ENCODE data around the gene MCCC2. TPM values are rescaled to one million over a fixed set of nuclear protein-coding genes. Genes with fewer than 3 reads are reported as not detected.

The MCCC2 gene
- total and polyA plus RNA-seq, 2 of the 8 experiments (the other 6 are each of a cell fraction or from before 2014, with no cell fraction given), result 71.7 to 86.6 TPM

DNA sequence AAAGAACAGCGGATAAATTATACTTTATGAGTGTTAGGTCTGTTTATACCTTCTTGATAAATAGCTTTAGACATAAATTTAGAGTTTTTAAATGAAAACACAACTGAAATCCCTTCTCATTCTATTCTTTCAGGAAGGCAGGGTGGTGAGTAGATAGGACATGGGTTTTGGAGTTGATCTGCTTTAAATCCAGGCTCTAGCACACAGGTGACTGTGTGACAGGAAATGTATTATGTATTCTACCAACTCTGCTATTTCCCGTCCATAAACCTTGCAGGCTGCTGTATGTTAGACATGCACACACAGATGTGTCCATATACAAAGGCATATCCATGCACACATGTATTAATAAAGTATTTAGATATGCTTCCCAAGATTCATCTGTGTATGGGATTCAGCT is 112.6 kb downstream of the MCCC2 start:
- Histone ChIP-seq H4K20me1 (replicated peaks in 1 of 2; ENCODE audit: control insufficient read depth in 1 of 2, insufficient read depth in 2 of 2, low read length in 2 of 2) (no peaks in the 10 kb centered on the region), H3K23ac (ENCODE audit: insufficient read length) (no peak overlapping the region), H3K56ac (replicated peaks; ENCODE audit: insufficient read length, low read depth, low read length) (no peak overlapping the region), H3K36me3 (ENCODE audit: control insufficient read depth in 2 of 4, insufficient read depth in 4 of 4, low read length in 3 of 4) (no peaks in the 10 kb centered on the region), H3K4me2 (ENCODE audit: insufficient read depth in 1 of 2, low read depth in 2 of 2, low read length in 2 of 2) (no peak overlapping the region), H4K91ac (replicated peaks; ENCODE audit: insufficient read length, low read length) (no peak overlapping the region), H2BK120ac (replicated peaks; ENCODE audit: low read depth, low read length) (no peak overlapping the region), H3K4ac (replicated peaks; ENCODE audit: insufficient read length, low read depth, low read length) (no peak overlapping the region), H3K9me3 (ENCODE audit: insufficient read depth in 2 of 2, low read depth in 1 of 2, low read length in 1 of 2) (no peaks in the 10 kb centered on the region), H3K23me2 (ENCODE audit: low read depth, low read length) (peaks cover 2% of the 10 kb centered on the region; the same call in 1 of the 2 replicates), H2AK5ac (ENCODE audit: low read depth, low read length) (no peak overlapping the region), H3K18ac (ENCODE audit: extremely low read depth, low read length) (no peak overlapping the region), H4K8ac (ENCODE audit: extremely low read depth, insufficient read depth, low read length) (no peak overlapping the region), H2BK5ac (ENCODE audit: low read depth, low read length) (no peak overlapping the region), H2AFZ (ENCODE audit: low read length) (no peak overlapping the region), H2BK20ac (ENCODE audit: low read length) (no peak overlapping the region), H4K5ac (ENCODE audit: insufficient read length, low read depth, low read length) (no peak overlapping the region), H3K79me1 (ENCODE audit: low read depth, low read length) (no peaks in the 10 kb centered on the region), H2BK12ac (ENCODE audit: low read depth, low read length) (no peak overlapping the region), H3K27ac (ENCODE audit: low read depth, low read length) (no peak overlapping the region), H2BK15ac (ENCODE audit: low read length) (no peak overlapping the region), H3K4me3 (ENCODE audit: extremely low read depth in 1 of 4, insufficient read depth in 2 of 4, low read depth in 3 of 4, low read length in 4 of 4) (no peak overlapping the region), H3K9ac (replicated peaks in 1 of 4; ENCODE audit: extremely low read depth in 1 of 4, low read depth in 3 of 4, low read length in 3 of 4) (no peak overlapping the region), H3K79me2 (ENCODE audit: control insufficient read depth in 1 of 2, insufficient read depth in 2 of 2, low read length in 2 of 2) (no peaks in the 10 kb centered on the region), H3K14ac (ENCODE audit: insufficient read length) (no peak overlapping the region), H3K4me1 (replicated peaks in 1 of 4; ENCODE audit: control insufficient read depth in 3 of 4, insufficient read depth in 4 of 4, low read length in 3 of 4) (peaks cover 0 to 3% (median under 1%) of the 10 kb centered on the region in 4 experiments; a peak in 3 of 7 replicates), H3K27me3 (replicated peaks in 1 of 4; ENCODE audit: control insufficient read depth in 3 of 4, extremely low read depth in 1 of 4, insufficient read depth in 3 of 4, low read length in 3 of 4) (no peaks in the 10 kb centered on the region)
- FAIRE-seq, result no peak
- CTCF ChIA-PET (ENCODE audit: partially characterized antibody), result interaction anchor here (1.5 to 3.5 kb wide), 5 partner anchors 12 to 58 kb away, joined by 3 to 19 read pairs (median 8); partner anchors contain the start of gene CARTPT
- no peak for DNase-seq (ENCODE audit: low read depth in 1 of 2, low spot score in 2 of 2)
- WGBS, 2 experiments (ENCODE audit: extremely low coverage in 1 of 2, insufficient coverage in 1 of 2, insufficient read length in 1 of 2, insufficient replicate concordance in 2 of 2, low coverage in 1 of 2, low lambda C conversion rate in 2 of 2, missing lambda C conversion rate in 1 of 2), result 89% methylated on average over 2 of the region's 2 CpGs; no CpG with 5 or more reads in 1 of the 2 experiments
- POLR2A ChIA-PET (ENCODE audit: partially characterized antibody), result interaction anchor here (0.6 kb wide), 1 partner anchor 28 kb away, joined by 3 read pairs; no protein-coding TSS in a partner anchor
- TF ChIP-seq JUND (IDR thresholded peaks at IDR 0.05; ENCODE audit: low read length), result no peak
- TF ChIP-seq TEAD4 (IDR thresholded peaks at IDR 0.05; ENCODE audit: low read depth, low read length), result no peak
- TF ChIP-seq POLR2A (IDR thresholded peaks at IDR 0.05; ENCODE audit: control extremely low read depth in 1 of 2, low read depth in 2 of 2, low read length in 2 of 2), result no peak
- no peak for TF ChIP-seq TAF7 (optimal IDR thresholded peaks at IDR 0.05; ENCODE audit: borderline replicate concordance, low read depth, low read length)
- TF ChIP-seq KDM5A (IDR thresholded peaks at IDR 0.05; ENCODE audit: low read length), result no peak

Measured in H1 (cell line).